ENCODE data around the gene LRRC8C. TPM values are rescaled to one million over a fixed set of nuclear protein-coding genes. Genes with fewer than 3 reads are reported as not detected.

The LRRC8C gene
- total RNA-seq, 2 donors from 2014 or later, result 2.0 to 12.4 TPM

DNA sequence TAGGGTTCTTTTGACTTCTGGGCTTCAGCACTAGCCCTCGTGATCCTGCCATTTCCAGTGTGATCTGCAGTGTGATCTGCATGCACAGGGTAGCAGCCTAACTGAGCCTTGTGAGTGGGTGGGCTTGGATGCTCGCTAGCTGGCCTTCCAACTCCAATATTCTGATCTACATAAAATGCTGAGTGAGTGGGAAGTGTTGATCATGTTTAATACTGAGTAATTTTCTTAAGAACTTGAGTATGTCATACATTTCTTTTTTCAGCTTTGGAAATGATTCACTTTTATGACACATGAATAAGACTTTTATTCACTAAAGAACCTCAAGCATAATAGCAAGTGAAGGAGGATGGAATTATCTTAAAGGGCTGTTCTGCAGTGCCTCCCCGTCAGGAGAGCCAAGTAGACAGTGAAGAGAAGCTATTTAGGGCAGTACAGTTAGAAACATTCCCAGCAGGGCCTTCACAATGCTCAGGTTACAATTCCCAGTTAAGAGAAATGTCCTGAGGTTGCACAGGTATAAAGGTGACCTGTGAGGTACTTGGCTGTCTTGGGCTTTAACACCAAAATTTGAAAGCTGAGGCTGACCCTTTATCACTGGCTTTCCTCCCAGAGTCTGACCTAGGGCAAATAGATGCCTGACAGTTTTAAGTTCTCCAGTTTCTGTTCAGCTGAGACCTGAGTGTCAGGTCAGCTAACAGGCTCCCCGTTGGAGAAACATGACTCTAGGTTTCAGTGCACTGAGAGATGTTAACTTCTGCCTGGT, 29.1 kb upstream of the LRRC8C start:
- H3K27ac ChIP-seq, result no peak overlapping the region

DNA sequence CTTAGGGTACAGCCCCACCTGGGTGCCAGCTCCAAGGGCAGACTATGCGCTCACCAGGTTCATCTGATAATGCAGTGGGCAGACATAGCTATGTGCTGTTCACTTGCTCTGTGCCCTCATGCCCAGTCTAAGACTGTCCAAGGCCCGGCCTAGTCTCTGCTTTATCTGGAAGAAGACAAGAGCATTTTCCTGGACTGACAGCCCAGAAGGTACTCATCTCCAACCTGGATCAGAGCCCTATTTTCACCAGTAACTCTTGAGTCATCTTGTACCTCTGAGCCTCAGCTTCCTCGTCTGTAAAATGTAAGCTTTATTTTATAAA, 28.5 kb upstream of the LRRC8C start:
- 87% methylated on average over 3 of the region's 3 CpGs for WGBS
- Histone ChIP-seq H3K9me3 (no peaks in the 10 kb centered on the region), H3K4me3 (no peak overlapping the region), H3K27me3 (replicated peaks; ENCODE audit: insufficient read depth) (no peaks in the 10 kb centered on the region), H3K27ac (no peak overlapping the region), H3K4me1 (replicated peaks) (no peaks in the 10 kb centered on the region), H3K36me3 (no peaks in the 10 kb centered on the region)
- no peak for DNase-seq (ENCODE audit: low spot score)
- TF ChIP-seq POLR2AphosphoS5 (IDR thresholded peaks at IDR 0.05) (no peak), POLR2A (IDR thresholded peaks at IDR 0.05) (no peak)
- TF ChIP-seq, protein P1, sequence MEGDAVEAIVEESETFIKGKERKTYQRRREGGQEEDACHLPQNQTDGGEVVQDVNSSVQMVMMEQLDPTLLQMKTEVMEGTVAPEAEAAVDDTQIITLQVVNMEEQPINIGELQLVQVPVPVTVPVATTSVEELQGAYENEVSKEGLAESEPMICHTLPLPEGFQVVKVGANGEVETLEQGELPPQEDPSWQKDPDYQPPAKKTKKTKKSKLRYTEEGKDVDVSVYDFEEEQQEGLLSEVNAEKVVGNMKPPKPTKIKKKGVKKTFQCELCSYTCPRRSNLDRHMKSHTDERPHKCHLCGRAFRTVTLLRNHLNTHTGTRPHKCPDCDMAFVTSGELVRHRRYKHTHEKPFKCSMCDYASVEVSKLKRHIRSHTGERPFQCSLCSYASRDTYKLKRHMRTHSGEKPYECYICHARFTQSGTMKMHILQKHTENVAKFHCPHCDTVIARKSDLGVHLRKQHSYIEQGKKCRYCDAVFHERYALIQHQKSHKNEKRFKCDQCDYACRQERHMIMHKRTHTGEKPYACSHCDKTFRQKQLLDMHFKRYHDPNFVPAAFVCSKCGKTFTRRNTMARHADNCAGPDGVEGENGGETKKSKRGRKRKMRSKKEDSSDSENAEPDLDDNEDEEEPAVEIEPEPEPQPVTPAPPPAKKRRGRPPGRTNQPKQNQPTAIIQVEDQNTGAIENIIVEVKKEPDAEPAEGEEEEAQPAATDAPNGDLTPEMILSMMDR (IDR thresholded peaks at IDR 0.05), result no peak
- intact Hi-C loops (cut with DNase I), result no loop called here

More for the DNA sequence above, 29.1 kb upstream of the LRRC8C start:
- Histone ChIP-seq H3K27me3 (replicated peaks; ENCODE audit: insufficient read depth) (no peaks in the 10 kb centered on the region), H3K36me3 (no peaks in the 10 kb centered on the region), H3K4me3 (no peak overlapping the region), H3K4me1 (replicated peaks) (no peaks in the 10 kb centered on the region), H3K9me3 (no peaks in the 10 kb centered on the region)
- 75% methylated on average over 4 of the region's 4 CpGs for WGBS
- TF ChIP-seq POLR2A (IDR thresholded peaks at IDR 0.05), result no peak
- TF ChIP-seq, protein P1 (IDR thresholded peaks at IDR 0.05), result no peak
- TF ChIP-seq POLR2AphosphoS5 (IDR thresholded peaks at IDR 0.05), result no peak
- DNase-seq (ENCODE audit: low spot score), result no peak
- intact Hi-C loops (cut with DNase I), result no loop called here

DNA sequence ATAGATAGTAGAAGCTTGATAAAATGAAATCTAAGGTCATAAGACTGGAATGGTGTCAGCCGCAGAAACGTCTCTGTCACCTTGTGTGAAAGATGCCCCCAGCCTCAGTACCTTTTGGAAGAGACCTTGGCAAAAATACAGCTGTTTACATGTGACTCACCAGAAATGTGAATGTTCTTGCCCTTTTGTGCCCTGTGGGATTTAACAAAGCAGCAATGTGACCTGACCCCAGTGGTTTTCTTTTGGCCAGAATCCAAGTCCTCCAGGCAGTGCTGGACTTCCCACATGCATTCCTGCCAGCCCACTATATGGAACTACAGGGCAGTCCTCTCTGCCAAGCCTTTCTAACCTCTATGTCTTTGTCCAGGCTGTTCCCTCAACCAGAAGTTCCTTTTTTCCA, 27.2 kb upstream of the LRRC8C start:
- no peak for TF ChIP-seq POLR2AphosphoS5 (IDR thresholded peaks at IDR 0.05)
- TF ChIP-seq, protein P1 (IDR thresholded peaks at IDR 0.05), result no peak
- TF ChIP-seq POLR2A (IDR thresholded peaks at IDR 0.05), result no peak
- no peaks in the 10 kb centered on the region for H3K36me3 ChIP-seq
- H3K27ac ChIP-seq, result no peak overlapping the region
- 92% methylated on average over 2 of the region's 2 CpGs for WGBS
- no peak for DNase-seq (ENCODE audit: low spot score)
- H3K4me3 ChIP-seq, result no peak overlapping the region
- intact Hi-C loops (cut with DNase I), result no loop called here
- no peaks in the 10 kb centered on the region for H3K27me3 ChIP-seq (replicated peaks; ENCODE audit: insufficient read depth)
- no peaks in the 10 kb centered on the region for H3K4me1 ChIP-seq (replicated peaks)
- H3K9me3 ChIP-seq, result no peaks in the 10 kb centered on the region

DNA sequence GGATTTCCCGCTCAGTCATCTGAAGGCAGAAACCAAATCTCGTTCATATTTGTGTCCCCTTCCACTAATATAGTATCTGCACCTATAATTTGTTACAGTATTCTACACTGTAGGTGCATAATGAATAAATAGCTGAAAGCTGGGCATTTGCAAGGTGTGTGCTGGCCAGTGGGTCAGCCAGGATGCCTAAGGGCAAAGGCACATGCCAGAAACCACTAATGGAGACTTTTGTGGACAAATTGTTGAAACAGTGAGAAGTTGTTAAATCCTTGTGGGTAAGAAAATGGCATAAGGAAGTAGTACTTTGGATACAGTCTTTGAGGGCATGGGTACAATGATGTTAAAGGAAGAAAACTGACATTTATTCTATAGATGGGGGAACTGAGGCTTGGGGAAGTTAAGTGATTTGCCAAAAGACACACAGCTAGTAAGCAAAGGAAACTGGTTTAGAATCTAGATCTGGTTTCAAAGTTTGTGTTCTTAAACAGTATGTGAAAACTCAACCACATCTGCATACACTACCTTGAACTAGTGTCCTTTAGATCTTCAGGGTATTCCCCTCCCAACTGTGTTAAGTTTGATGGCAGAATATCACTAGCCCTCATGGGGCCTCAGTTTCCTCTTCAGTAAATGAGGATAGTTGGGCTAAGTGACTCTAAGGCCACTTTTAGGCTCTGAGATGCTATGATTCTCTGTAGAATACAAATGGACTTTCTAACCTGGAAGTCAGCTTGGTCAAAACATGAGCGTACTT, 26.5 kb upstream of the LRRC8C start:
- H3K27me3 ChIP-seq (replicated peaks; ENCODE audit: insufficient read depth), result no peaks in the 10 kb centered on the region
- H3K27ac ChIP-seq, result no peak overlapping the region
- no peak for DNase-seq (ENCODE audit: low spot score)
- TF ChIP-seq POLR2AphosphoS5 (IDR thresholded peaks at IDR 0.05) (no peak), POLR2A (IDR thresholded peaks at IDR 0.05) (no peak)
- TF ChIP-seq, protein P1 (IDR thresholded peaks at IDR 0.05), result no peak
- no peak overlapping the region for H3K4me3 ChIP-seq
- 97% methylated on average over 3 of the region's 3 CpGs for WGBS
- no peaks in the 10 kb centered on the region for H3K4me1 ChIP-seq (replicated peaks)
- no peaks in the 10 kb centered on the region for H3K9me3 ChIP-seq
- no peaks in the 10 kb centered on the region for H3K36me3 ChIP-seq
- intact Hi-C loops (cut with DNase I), result no loop called here
